ENCODE data around the gene TNRC6C.
A peak's percentile ranks its signal among the peaks of the same experiment; 100 is the strongest.

The TNRC6C gene, protein sequence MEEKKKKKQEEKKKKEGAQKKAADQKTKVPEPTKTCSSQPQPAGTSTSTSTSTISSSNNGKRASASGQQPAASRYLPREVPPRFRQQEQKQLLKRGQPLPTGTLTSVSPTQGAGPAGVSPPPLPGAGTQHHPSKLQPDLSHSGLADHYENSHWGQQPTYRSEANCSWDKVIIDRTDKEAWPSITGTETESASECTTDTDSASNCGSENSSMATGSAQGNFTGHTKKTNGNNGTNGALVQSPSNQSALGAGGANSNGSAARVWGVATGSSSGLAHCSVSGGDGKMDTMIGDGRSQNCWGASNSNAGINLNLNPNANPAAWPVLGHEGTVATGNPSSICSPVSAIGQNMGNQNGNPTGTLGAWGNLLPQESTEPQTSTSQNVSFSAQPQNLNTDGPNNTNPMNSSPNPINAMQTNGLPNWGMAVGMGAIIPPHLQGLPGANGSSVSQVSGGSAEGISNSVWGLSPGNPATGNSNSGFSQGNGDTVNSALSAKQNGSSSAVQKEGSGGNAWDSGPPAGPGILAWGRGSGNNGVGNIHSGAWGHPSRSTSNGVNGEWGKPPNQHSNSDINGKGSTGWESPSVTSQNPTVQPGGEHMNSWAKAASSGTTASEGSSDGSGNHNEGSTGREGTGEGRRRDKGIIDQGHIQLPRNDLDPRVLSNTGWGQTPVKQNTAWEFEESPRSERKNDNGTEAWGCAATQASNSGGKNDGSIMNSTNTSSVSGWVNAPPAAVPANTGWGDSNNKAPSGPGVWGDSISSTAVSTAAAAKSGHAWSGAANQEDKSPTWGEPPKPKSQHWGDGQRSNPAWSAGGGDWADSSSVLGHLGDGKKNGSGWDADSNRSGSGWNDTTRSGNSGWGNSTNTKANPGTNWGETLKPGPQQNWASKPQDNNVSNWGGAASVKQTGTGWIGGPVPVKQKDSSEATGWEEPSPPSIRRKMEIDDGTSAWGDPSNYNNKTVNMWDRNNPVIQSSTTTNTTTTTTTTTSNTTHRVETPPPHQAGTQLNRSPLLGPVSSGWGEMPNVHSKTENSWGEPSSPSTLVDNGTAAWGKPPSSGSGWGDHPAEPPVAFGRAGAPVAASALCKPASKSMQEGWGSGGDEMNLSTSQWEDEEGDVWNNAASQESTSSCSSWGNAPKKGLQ (N-terminal part only)

DNA sequence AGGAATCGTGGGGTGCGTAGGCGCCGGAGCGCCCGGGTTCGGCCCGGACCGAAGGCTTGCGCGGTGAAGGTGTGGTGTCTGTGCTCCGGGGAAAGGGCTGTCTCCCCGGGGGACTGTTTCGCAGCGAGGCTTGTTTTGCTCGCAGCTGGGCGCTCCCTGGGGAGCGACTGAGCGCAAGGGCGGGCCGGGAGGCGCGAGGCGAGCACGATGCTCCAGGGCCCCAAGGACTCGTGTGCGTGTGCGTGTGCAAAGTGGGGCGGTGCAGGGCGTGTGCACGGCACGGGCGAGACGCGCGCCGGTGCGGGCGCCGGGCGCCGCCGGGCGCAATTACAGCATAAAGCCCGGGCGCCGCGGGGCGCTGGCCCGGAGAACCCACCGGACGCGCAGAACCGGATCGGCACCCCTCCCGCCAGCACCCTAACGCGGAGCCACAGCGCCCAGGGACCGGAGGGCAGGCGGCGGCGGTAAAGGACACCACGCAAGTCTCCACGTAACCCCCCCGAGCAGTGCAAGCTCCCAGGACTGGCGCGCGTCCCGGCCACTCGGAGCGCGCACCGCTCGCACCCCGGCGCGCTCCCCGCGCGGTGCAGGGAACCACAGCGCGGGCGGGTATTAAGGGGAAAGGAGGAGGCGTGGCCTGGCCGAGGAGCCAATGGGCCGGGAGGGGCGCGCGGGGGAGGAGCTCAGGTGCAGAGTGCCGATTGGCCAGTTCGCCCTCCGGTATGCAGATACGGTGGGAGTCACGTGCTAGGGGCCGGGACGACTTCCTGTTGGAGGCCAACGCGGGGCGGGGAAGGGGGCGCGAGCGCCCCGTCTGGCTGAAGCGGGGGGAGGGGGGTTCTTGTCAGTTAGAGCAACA lies at the start of gene TNRC6C:
Gene TNRC6C, plus strand, starts transcription at position 847 of the 859 bp plus-strand sequence. CDS start 45,504 bp downstream, outside the sequence.
- DNase-seq (ENCODE audit: insufficient read length, low spot score) (peak; percentile 99), FAIRE-seq (no peak)
- peak; percentile 100 for TF ChIP-seq POLR2A (IDR thresholded peaks at IDR 0.05; ENCODE audit: low read depth, low read length)

DNA sequence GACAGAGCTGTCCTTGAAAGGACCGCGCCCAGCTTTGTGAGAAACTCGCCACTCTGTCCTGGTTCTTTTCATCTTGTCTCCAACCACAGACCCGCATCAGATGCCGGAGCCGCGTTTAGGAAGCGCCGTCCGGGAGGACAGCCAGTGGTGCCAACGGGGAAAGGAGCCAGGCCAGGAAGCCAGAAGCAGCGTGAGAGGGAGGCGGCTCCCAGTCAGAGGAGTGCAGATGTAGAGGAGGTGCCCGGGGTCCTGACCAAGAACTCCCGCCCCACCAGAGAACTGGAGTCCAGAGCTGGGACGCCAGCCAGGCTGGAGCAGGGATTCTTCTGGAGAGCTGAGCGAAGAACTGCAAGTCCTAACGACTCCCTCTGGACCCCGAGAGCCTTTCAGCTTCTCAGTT lies 49.3 kb upstream of the TNRC6C start:
- no peak for FAIRE-seq

DNA sequence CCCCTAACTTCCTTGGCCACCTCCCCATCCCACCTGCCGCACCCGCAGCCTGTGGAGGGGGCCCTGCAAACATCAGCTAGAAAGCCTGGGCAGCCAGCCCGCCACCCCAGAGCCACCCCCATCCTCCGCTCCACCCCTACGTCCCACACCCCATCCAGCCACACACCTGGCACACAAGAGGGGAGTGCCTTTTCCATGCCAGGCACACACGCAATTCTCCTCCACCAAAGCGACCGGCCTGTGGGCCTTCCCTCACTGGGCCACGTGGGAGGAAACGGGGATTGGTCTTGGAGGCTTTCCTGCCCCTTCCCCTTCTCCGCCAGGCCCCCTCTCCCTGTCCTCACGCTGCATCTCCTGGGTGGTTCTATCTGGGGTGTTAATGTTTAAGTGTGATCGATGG lies 48.7 kb upstream of the TNRC6C start:
- DNase-seq (ENCODE audit: insufficient read length, low spot score) (no peak), FAIRE-seq (no peak)
- no peak for TF ChIP-seq POLR2A (IDR thresholded peaks at IDR 0.05; ENCODE audit: low read depth, low read length)

More for the DNA sequence above, 49.3 kb upstream of the TNRC6C start:
- no peak for TF ChIP-seq POLR2A (IDR thresholded peaks at IDR 0.05; ENCODE audit: low read depth, low read length)
- no peak for DNase-seq (ENCODE audit: insufficient read length, low spot score)

DNA sequence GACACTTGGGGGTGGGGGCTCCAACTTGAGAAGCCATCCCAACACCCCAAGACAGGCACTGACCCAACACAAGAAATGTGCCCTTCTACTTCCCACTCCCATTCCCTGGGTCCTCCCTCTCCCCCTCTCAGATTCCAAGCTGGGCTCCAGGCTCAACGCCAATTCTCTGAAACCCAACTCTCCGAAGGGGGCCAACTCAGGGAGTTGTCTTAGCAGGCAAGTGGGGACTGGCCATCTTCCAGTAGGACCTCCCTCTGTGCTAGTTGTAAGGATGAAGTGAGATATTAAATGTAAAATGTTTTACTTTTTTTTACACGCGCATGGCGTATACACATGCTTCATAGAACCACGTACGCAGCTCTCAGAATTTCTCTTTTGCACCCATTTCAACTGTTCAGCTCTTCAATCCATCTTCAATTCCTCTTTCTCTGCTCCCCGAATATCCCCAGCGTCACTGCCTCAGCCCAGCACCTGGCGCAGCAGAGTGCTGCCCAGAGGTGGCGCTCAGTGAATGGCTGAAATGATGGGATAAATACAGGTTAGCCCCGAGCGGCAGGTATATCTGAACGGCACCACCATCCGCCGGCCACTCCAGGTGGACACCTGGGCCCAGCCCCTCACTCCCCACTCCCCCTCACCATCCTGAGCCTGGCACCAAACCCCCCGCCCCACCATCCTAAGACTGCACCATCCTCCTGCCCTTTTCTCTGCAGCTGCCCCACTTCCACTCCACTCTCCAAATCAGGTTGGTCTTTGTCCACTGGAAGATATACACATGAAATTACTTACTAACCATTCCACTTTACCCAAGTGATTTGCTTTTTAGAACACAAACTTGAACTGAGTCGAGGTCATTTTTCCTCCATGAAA lies 43.9 kb upstream of the TNRC6C start:
- no peak for FAIRE-seq
- no peak for DNase-seq (ENCODE audit: insufficient read length, low spot score)
- no peak for TF ChIP-seq POLR2A (IDR thresholded peaks at IDR 0.05; ENCODE audit: low read depth, low read length)

DNA sequence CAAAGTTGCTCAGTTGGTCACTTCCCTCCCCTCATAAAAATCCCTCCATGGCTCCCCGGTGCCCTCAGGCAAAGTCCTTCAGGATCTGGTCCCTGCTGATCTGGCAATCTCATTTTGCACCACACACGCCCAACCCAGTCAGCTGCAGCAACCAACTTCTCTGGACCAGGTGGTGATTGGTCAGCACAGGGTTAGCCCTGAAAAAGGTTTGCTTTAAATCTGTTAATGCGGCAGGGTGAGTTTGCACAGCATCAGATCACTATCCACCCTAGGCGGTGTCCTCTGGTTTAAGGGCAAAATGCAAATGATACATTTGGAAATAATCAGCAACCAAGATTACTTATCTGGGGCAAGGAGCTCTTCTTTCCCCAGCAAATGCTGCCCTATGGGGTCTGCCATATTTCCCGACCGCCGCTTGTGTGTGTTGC lies 42.9 kb upstream of the TNRC6C start:
- FAIRE-seq (no peak), DNase-seq (ENCODE audit: insufficient read length, low spot score) (no peak)
- no peak for TF ChIP-seq POLR2A (IDR thresholded peaks at IDR 0.05; ENCODE audit: low read depth, low read length)

DNA sequence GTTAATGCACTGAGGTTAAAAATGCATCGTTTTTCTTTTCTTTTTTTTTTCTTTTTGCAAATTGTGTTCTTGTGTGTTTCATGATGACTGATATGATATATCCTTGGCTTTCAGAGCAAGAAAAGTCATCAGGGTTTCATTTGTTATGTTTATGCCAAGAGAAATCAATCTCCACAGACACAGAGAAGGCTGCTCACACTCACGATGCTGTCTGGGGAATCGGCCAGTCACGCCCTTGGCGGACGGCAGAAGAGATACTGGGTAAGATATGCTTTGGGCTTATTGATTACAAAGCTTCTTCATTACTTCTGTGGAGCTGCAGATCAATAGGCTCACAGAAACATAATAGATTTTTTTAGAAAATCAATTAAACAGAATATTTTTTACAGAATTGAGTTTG lies 42.2 kb upstream of the TNRC6C start:
- no peak for TF ChIP-seq POLR2A (IDR thresholded peaks at IDR 0.05; ENCODE audit: low read depth, low read length)
- no peak for DNase-seq (ENCODE audit: insufficient read length, low spot score)
- FAIRE-seq: no peak

DNA sequence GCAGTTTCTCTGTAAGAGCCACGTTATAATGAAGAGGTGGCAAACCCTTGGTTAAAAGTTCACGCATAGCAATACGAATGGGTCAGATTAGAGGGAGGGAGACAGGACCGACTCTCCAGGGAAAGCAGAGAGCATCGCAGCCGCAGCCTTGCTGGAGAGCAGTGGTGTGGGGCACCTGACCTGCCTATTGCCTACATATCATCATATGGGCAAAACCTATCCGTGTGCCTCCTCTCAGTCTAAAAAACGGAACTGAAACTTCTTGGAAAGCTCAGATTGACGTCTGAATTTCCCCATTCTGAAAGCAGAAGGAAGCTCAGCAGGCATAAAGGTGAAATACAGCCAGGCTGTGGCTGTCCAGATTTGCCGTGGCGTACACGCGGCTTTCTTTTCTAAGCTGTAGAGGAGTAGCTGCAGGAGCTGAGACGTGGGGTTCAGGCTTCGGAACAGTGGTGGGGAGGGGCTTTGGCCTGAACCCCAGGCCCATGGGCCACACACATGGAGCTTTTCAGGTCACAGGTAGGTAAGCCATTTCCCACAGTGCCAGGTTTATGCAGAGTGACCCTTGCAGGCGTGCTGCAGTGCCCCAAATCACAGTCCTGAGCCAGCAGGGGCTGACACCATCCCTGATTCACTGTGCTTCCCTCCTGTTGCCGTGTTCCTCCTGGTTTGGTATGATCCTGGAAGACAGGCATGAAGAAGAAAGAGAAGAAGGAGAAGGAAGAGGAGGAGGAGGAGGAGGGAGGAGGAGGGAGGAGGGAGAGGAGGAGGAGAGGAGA lies 41.6 kb upstream of the TNRC6C start:
- FAIRE-seq (no peak), DNase-seq (ENCODE audit: insufficient read length, low spot score) (no peak)
- no peak for TF ChIP-seq POLR2A (IDR thresholded peaks at IDR 0.05; ENCODE audit: low read depth, low read length)

DNA sequence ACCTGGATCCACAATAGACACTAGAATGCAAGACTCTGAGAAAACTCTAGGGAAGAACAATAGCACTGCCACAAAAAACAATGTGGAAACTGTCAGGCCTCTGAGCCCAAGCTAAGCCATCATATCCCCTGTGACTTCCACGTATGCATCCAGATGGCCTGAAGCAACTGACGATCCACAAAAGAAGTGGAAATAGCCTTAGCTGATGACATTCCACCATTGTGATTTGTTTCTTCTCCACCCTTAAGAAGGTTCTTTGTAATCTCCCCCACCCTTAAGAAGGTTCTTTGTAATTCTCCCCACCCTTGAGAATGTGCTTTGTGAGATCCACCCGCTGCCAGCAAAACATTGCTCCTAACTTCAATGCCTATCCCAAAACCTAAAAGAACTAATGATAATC lies 39.2 kb upstream of the TNRC6C start:
- TF ChIP-seq POLR2A (IDR thresholded peaks at IDR 0.05; ENCODE audit: low read depth, low read length): no peak
- DNase-seq (ENCODE audit: insufficient read length, low spot score): no peak
- FAIRE-seq: no peak

DNA sequence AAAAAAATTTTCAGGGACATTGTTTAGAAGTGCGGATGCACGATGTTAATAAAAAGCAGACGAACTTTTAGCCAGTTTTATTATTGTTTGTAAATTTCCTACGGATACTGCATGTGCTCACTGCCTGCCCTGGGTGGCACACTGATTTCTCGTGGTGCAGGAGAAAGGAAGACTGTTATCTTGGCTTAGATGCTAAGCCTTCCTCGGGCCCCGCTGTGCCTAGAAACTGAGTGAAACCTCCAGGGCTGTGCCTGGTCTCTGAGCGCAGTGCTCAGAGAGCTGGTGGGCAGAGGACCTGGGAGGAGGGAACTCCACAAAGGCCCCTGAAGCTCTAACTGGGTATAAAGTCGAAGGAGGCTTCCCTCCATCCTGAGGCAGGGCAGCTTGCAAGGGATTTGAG lies 35.4 kb upstream of the TNRC6C start:
- FAIRE-seq: no peak
- no peak for TF ChIP-seq POLR2A (IDR thresholded peaks at IDR 0.05; ENCODE audit: low read depth, low read length)
- DNase-seq (ENCODE audit: insufficient read length, low spot score): no peak

DNA sequence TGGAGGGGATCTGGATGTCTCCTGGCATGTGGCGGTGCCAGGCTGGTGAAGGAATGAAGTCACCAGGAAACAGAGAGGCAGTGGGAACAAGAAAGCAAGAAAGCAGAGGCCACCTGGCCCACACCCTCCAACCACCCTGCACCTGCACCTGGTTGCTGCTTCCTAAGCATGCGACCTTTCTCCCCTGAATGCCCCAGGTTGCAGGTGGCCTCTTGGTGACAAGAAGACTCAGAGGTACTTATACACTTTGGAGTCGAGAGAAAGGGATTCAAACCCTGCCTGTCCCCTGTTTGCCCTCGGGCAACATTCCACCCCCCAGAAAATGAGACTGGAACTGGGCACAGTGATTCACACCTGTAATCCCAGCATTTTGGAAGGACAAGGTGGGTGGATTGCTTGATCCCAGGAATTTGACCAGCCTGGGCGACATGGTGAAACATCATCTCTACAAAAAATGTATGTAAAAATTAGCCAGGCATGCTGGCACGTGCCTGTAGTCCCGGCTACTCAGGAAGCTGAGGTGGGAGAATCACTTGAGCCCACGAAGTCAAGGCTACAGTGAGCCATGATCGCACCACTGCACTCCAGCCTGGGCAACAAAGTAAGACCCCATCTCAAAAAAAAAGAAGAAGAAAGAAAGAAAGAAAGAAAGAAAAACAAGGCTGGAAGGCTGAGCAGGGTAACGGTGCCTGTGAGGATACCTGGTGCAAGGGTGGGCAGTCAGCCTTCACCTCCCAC lies 34.6 kb upstream of the TNRC6C start:
- FAIRE-seq (no peak), DNase-seq (ENCODE audit: insufficient read length, low spot score) (no peak)
- TF ChIP-seq POLR2A (IDR thresholded peaks at IDR 0.05; ENCODE audit: low read depth, low read length): no peak

DNA sequence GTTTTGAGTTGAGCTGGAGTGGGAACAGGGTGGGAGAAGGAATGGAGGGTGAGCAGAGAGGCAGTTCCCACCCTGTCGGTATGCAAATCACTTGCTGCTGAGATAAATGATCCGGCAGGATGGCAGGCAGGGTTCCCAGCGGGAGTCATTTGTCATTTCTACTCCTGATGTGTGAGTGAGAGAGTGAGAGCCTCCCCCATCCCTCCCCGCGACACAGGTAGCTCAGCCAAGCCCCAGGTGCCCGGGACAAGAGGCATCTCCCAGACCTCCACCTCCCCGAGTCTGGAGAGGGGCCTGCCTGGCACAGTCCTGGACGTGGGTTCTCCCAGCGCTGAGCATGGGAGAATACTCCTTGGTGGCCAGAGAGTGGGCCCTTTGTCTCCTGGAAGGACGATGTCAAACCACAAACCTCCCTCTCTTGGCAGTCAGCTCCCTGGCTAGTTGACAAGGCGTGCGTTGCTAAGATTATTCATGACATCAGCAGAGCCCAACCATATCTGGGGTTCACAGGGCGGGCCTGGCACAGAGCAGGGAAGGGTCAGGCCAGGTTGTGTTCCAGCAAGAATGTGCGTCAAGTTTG lies 33.7 kb upstream of the TNRC6C start:
- FAIRE-seq (no peak), DNase-seq (ENCODE audit: insufficient read length, low spot score) (no peak)
- TF ChIP-seq POLR2A (IDR thresholded peaks at IDR 0.05; ENCODE audit: low read depth, low read length): no peak
